ENCODE measurements around the gene RAI1. TPM values are rescaled to one million over a fixed set of nuclear protein-coding genes. Genes with fewer than 3 reads are reported as not detected.

Gene RAI1
- total and polyA plus RNA-seq, 2 of the 13 experiments (the other 11 are each of a cell fraction or from before 2014, with no cell fraction given), result 3.4 to 5.2 TPM

- TF ChIP-seq ZNF704 (CRISPR knock-in tag; IDR thresholded peaks at IDR 0.05; ENCODE audit: borderline replicate concordance) (0 out of 2 replicates have a peak, but pooled peaks have one; percentile 46), ZSCAN31 (CRISPR knock-in tag; IDR thresholded peaks at IDR 0.05; ENCODE audit: low read depth) (0 out of 2 replicates have a peak, but pooled peaks have one; percentile 37), ZNF646 (CRISPR knock-in tag; IDR thresholded peaks at IDR 0.05) (no peak), MXD1 (CRISPR knock-in tag; IDR thresholded peaks at IDR 0.05) (0 out of 2 replicates have a peak, but pooled peaks have one; percentile 29), KLF16 (CRISPR knock-in tag; IDR thresholded peaks at IDR 0.05) (0 out of 4 replicates have a peak, but pooled peaks of 1 of the 2 experiments have one; percentile 28), XRCC5 (optimal IDR thresholded peaks at IDR 0.05; ENCODE audit: low read length) (peak; percentile 33), ZFP91 (CRISPR knock-in tag; IDR thresholded peaks at IDR 0.05; ENCODE audit: borderline replicate concordance) (peak; percentile 45; the same call in 1 of the 2 replicates), ZNF343 (CRISPR knock-in tag; IDR thresholded peaks at IDR 0.05) (0 out of 2 replicates have a peak, but pooled peaks have one; percentile 1), ZNF510 (CRISPR knock-in tag; IDR thresholded peaks at IDR 0.05; ENCODE audit: low read depth) (no peak), HNRNPLL (IDR thresholded peaks at IDR 0.05; ENCODE audit: low read depth, low read length, poor library complexity, severe bottlenecking) (peak; percentile 77), DDIT3 (CRISPR knock-in tag; IDR thresholded peaks at IDR 0.05) (no peak), ZFY (CRISPR knock-in tag; IDR thresholded peaks at IDR 0.05) (peak; percentile 49; the same call in 1 of the 2 replicates), ZNF577 (CRISPR knock-in tag; IDR thresholded peaks at IDR 0.05; ENCODE audit: borderline replicate concordance, low read depth) (no peak), BHLHE40 (IDR thresholded peaks at IDR 0.05; ENCODE audit: low read length) (peak; percentile 62), ZBTB7B (CRISPR knock-in tag; IDR thresholded peaks at IDR 0.05) (no peak), MYC (CRISPR knock-in tag; IDR thresholded peaks at IDR 0.05; ENCODE audit: borderline replicate concordance) (0 out of 2 replicates have a peak, but pooled peaks have one; percentile 36), CENPX (CRISPR knock-in tag; IDR thresholded peaks at IDR 0.05) (no peak), HNRNPL (IDR thresholded peaks at IDR 0.05; ENCODE audit: low read depth, low read length) (0 out of 2 replicates have a peak, but pooled peaks have one; percentile 8)
Observed at GRCh38 chr17:17752089-17752820, 71.0 kb downstream of the RAI1 start (continued).

Measured in HepG2 (cell line).